GM13976 (cell line): ENCODE data around the gene GAL.

Experiments
- DNase-seq: peaks from one replicate; pipeline ENCODE4 v3.0.0; 2012; ENCODE audit warnings: low spot score
- CTCF ChIP-seq: IDR thresholded peaks from 2 replicates; pipeline ENCODE4 v1.5.1; 2012; ENCODE audit warnings: borderline replicate concordance, mild to moderate bottlenecking; ENCODE audit not compliant: insufficient read depth; ENCODE audit errors: extremely low read depth, missing control alignments, control extremely low read depth
- in situ Hi-C: fragments of 300-500 bp; cut with MboI; formaldehyde crosslinking; loops from one replicate; pipeline ENCODE4 v1.12.0; 2022; ENCODE audit warnings: low sequenced_read_pairs, mixed read lengths, inconsistent platforms; ENCODE audit not compliant: unreplicated experiment

Gene GAL

GRCh38 chr11:68670208-68670992 is 13.9 kb upstream of the GAL start:
- in situ Hi-C loops, result no loop called here
- TF ChIP-seq CTCF, result no peak
- DNase-seq, result no peak

GRCh38 chr11:68673306-68673945 is 10.9 kb upstream of the GAL start:
- DNase-seq, result no peak
- TF ChIP-seq CTCF, result no peak
- in situ Hi-C loops, result no loop called here

- no peak for DNase-seq
- no peak for TF ChIP-seq CTCF
- in situ Hi-C loops, result no loop called here
These were observed 10.4 kb upstream of the GAL start for GRCh38 chr11:68673991-68674390.

GRCh38 chr11:68674461-68674860 is 9.9 kb upstream of the GAL start:
- in situ Hi-C loops, result no loop called here

DNA sequence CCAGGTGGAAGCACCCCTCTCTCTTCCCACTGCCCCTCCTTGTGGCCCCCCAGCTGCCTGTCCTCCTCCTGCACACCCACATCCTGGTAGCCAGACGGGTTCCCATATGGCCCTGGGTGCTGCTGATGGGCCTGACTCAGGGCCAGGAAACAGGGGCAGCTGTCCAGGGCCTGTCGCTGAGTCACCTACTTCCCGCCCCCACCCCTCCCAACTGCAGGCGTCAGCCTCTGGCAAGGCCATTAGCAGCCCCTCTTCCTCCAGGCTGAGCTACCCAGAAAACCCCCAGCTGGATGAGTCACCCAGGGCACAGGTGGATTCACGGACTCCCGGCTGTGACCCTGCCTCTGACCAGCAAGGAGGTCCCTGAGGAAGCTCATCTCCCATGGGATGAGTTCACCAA is 6.9 kb upstream of the GAL start:
- no peak for TF ChIP-seq CTCF
- no peak for DNase-seq
- in situ Hi-C loops, result no loop called here

More at GRCh38 chr11:68674461-68674860, 9.9 kb upstream of the GAL start:
- TF ChIP-seq CTCF, result no peak
- no peak for DNase-seq

- DNase-seq, result no peak
- TF ChIP-seq CTCF, result no peak
- in situ Hi-C loops, result no loop called here
These were observed 6.3 kb upstream of the GAL start for GRCh38 chr11:68678031-68678441.
